SU-DHL-6 (cell line): ENCODE results near the gene PRDM16.

Source experiments
- CTCF ChIP-seq: fragments of 200-600 bp; sonication (generic); IDR thresholded peaks from one replicate; pipeline ENCODE4 v1.5.1; 2017; ENCODE audit warnings: antibody characterized with exemption, mild to moderate bottlenecking, low read length, moderate library complexity; ENCODE audit not compliant: insufficient read depth, poor library complexity, severe bottlenecking
- EZH2phosphoT487 ChIP-seq: fragments of 200-600 bp; sonication (generic), shearing (Covaris generic); conservative IDR thresholded peaks from 2 replicates; pipeline ENCODE4 v1.6.1; 2018; ENCODE audit warnings: mild to moderate bottlenecking, antibody characterized with exemption, low read length, moderate library complexity, mixed read lengths

GRCh38 chr1:3196577-3197245 lies 127.7 kb downstream of the PRDM16 start:
- no peak for TF ChIP-seq EZH2phosphoT487
- no peak for TF ChIP-seq CTCF
